ENCODE measurements around the gene CYTH4.

Gene CYTH4

DNA sequence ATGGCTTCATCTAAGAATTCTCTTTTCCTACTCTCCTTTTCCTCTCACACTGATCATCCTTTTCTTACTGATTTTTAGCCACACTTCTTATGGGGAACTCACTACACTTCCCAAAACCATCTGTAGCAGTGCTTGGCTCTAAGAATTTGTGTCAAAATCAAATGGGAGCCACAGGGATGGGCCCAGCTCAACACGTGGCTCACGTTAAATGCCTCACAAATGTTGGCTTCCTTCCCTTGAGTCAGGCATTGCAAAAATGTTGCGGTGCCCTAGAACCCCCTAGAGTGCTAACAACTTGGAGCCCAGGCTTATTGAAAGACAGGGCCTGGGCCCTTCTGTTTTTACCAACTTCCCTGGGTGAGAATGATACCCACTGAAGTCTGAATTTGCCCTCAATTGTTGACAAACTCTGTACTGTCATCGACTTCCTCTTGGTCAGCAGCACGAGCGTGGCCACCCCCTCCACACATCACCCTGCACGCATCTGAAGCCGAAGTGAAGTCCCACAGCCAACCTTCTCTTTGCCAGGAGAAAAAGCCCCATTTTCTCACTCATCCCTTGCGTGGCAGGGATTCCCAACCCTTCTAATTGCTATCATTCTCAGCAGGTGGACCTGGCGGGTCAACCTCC lies 75.3 kb downstream of the CYTH4 start:
- in situ Hi-C loops (cut with MboI; ENCODE audit: low sequenced_read_pairs, unreplicated experiment), result no loop called here
- DNase-seq (ENCODE audit: low spot score), result no peak
- no peak for TF ChIP-seq CTCF (IDR thresholded peaks at IDR 0.05; ENCODE audit: borderline replicate concordance, control extremely low read depth, extremely low read depth, insufficient read depth, missing control alignments)

DNA sequence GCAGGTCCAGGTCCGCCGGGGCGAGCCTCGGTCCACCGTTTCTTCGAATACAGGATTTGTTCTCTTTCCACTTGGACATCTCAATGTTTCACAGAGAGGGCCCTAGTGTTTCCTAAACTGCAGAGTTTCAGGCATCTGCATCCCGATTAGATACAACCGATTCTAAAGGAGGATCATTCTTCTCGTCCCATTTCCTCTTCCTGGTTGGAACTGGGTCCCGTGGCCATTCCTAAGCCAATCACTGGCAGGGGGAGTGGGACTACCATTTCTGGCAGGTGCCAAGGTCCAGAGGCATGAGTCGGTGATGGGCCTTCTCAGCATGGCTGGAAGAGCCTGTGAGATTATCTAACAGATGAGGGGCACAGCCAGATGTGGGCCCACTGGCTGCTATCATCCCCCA lies 76.1 kb downstream of the CYTH4 start:
- no peak for DNase-seq (ENCODE audit: low spot score)
- in situ Hi-C loops (cut with MboI; ENCODE audit: low sequenced_read_pairs, unreplicated experiment), result no loop called here
- TF ChIP-seq CTCF (IDR thresholded peaks at IDR 0.05; ENCODE audit: borderline replicate concordance, control extremely low read depth, extremely low read depth, insufficient read depth, missing control alignments), result no peak

- no peak for DNase-seq (ENCODE audit: low spot score)
- in situ Hi-C loops (cut with MboI; ENCODE audit: low sequenced_read_pairs, unreplicated experiment), result no loop called here
- no peak for TF ChIP-seq CTCF (IDR thresholded peaks at IDR 0.05; ENCODE audit: borderline replicate concordance, control extremely low read depth, extremely low read depth, insufficient read depth, missing control alignments)
Observed at GRCh38 chr22:37358917-37359316, 76.6 kb downstream of the CYTH4 start.

DNA sequence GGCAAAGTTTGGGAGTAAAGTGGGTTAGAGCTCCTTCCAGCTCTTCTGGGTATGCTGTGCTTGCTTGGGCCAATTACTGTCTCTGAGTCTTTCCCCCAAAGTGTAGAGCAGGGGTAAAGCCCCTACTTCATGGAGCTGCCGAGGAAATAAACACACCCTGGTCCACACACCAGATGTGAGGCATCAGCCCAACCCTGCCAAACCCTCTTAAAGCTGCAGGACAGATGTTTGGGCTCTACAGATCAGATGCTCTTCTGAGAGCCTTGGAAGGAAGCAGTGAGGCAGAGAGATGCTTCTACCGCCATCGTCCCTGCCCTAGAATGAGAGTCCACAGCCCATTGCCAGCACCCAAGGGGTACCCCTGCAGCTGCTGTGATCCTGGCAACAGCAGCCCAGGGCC lies 80.3 kb downstream of the CYTH4 start:
- DNase-seq (ENCODE audit: low spot score), result no peak
- in situ Hi-C loops (cut with MboI; ENCODE audit: low sequenced_read_pairs, unreplicated experiment), result no loop called here
- TF ChIP-seq CTCF (IDR thresholded peaks at IDR 0.05; ENCODE audit: borderline replicate concordance, control extremely low read depth, extremely low read depth, insufficient read depth, missing control alignments), result no peak

- in situ Hi-C loops (cut with MboI; ENCODE audit: low sequenced_read_pairs, unreplicated experiment), result no loop called here
- no peak for TF ChIP-seq CTCF (IDR thresholded peaks at IDR 0.05; ENCODE audit: borderline replicate concordance, control extremely low read depth, extremely low read depth, insufficient read depth, missing control alignments)
- DNase-seq (ENCODE audit: low spot score), result no peak
Observed at GRCh38 chr22:37363261-37363992, 81.1 kb downstream of the CYTH4 start.

Data from GM13976 (cell line).